B cell (primary cell): Measurements from ENCODE around the gene DLG2. TPM values are rescaled to one million over a fixed set of nuclear protein-coding genes. Genes with fewer than 3 reads are reported as not detected.

Experiments
- ATAC-seq: fragments of 200-7000 bp; cut with Tn5 transposase; one replicate; pipeline ENCODE4 v1.10.0; 2021; ENCODE audit warnings: low read depth, mild to moderate bottlenecking, moderate number of reproducible peaks, moderate library complexity
- CTCF ChIA-PET: fragments of 350-600 bp; sonication (Branson Sonifier 250); formaldehyde crosslinking; loops from one replicate; lab custom pipeline; 2021; ENCODE audit warnings: antibody characterized with exemption, inconsistent platforms; lab: Charles Lee
- POLR2A ChIA-PET: fragments of 350-600 bp; sonication (Branson Sonifier 250); formaldehyde crosslinking; loops from one replicate; lab custom pipeline; 2021; ENCODE audit warnings: antibody characterized with exemption; lab: Charles Lee
- DNase-seq: peaks from one replicate; pipeline ENCODE4 v3.0.0; 2013
- H2AFZ ChIP-seq: 2 replicates; pipeline ENCODE4 v1.6.1; 2012; ENCODE audit warnings: mild to moderate bottlenecking, low read depth, low read length; ENCODE audit not compliant: insufficient read depth, poor library complexity, severe bottlenecking
- H3K27ac ChIP-seq, 2 donors: 1 replicate in 1 of 2; 2 replicates in 1 of 2; pipeline ENCODE4 v1.5.1; 2012 to 2013; ENCODE audit warnings: low read length in 2 of 2, mild to moderate bottlenecking in 2 of 2, moderate library complexity in 1 of 2
- H3K27me3 ChIP-seq, 4 experiments: fragments of 200-600 bp in 1 of 4; sonication (generic) in 1 of 4; replicated peaks in 1 of 4; 1 replicate in 2 of 4; 2 replicates in 2 of 4; pipeline versions ENCODE4 v1.6.1 to v1.7.0; 2013 to 2016; ENCODE audit warnings: low read length in 3 of 4, mild to moderate bottlenecking in 2 of 4, mixed read lengths in 1 of 4, moderate library complexity in 1 of 4; ENCODE audit not compliant: insufficient read depth in 4 of 4, control insufficient read depth in 3 of 4; ENCODE audit errors: control extremely low read depth in 1 of 4
- H3K36me3 ChIP-seq, 2 experiments: replicated peaks in 1 of 2; 1 replicate in 1 of 2; 2 replicates in 1 of 2; pipeline versions ENCODE4 v1.6.1 to v1.7.1; 2013; ENCODE audit warnings: low read length in 1 of 2; ENCODE audit not compliant: insufficient read depth in 2 of 2, control insufficient read depth in 1 of 2; ENCODE audit errors: control extremely low read depth in 1 of 2, extremely low read depth in 1 of 2
- H3K4me1 ChIP-seq, 2 donors: fragments of 200-600 bp in 1 of 2; sonication (generic) in 1 of 2; 1 replicate in 1 of 2; 2 replicates in 1 of 2; pipeline versions ENCODE4 v1.5.1 to v1.6.1; 2013 to 2017; ENCODE audit warnings: low read length in 2 of 2; ENCODE audit not compliant: control insufficient read depth in 2 of 2, insufficient read depth in 2 of 2
- H3K4me2 ChIP-seq: replicated peaks from 2 replicates; pipeline ENCODE3; 2012; ENCODE audit warnings: mild to moderate bottlenecking, low read depth, low read length; ENCODE audit not compliant: poor library complexity, severe bottlenecking
- H3K4me3 ChIP-seq, 5 experiments: fragments of 200-600 bp in 1 of 5; sonication (generic) in 1 of 5; 1 replicate in 3 of 5; 2 replicates in 2 of 5; pipeline versions ENCODE4 v1.5.1 to v1.7.0; 2011 to 2016; ENCODE audit warnings: low read length in 4 of 5, mild to moderate bottlenecking in 4 of 5, low read depth in 2 of 5, control low read depth in 1 of 5, moderate library complexity in 1 of 5; ENCODE audit not compliant: insufficient read depth in 1 of 5; ENCODE audit errors: control extremely low read depth in 1 of 5, extremely low read depth in 1 of 5
- H3K79me2 ChIP-seq: fragments of 200-600 bp; sonication (generic); one replicate; pipeline ENCODE4 v1.6.0; 2016; ENCODE audit warnings: low read length; ENCODE audit not compliant: control insufficient read depth, insufficient read depth
- H3K9ac ChIP-seq: fragments of 200-600 bp; sonication (generic); 2 replicates; pipeline ENCODE4 v1.6.1; 2017; ENCODE audit warnings: mild to moderate bottlenecking, low read length, moderate library complexity
- H3K9me3 ChIP-seq, 3 donors: one replicate each; pipeline versions ENCODE4 v1.6.1 to v1.7.1; 2013; ENCODE audit warnings: low read length in 2 of 3; ENCODE audit not compliant: control insufficient read depth in 2 of 3, insufficient read depth in 1 of 3; ENCODE audit errors: control extremely low read depth in 1 of 3
- H4K20me1 ChIP-seq: 2 replicates; pipeline ENCODE4 v1.6.0; 2012; ENCODE audit warnings: mild to moderate bottlenecking, low read length; ENCODE audit not compliant: insufficient read depth, control insufficient read depth, poor library complexity, severe bottlenecking
- H3K27ac Mint-ChIP-seq: one replicate; pipeline ENCODE4 v1.8.0; 2021; ENCODE audit warnings: mixed read lengths
- H3K27me3 Mint-ChIP-seq: one replicate; pipeline ENCODE4 v1.8.0; 2021; ENCODE audit warnings: mixed read lengths
- H3K4me1 Mint-ChIP-seq: one replicate; pipeline ENCODE4 v1.8.0; 2021; ENCODE audit warnings: mixed read lengths
- H3K4me3 Mint-ChIP-seq: one replicate; pipeline ENCODE4 v1.8.0; 2021; ENCODE audit warnings: mixed read lengths
- H3K9me3 Mint-ChIP-seq: one replicate; pipeline ENCODE4 v1.8.0; 2022; ENCODE audit warnings: mixed read lengths; ENCODE audit not compliant: insufficient read depth
- CTCF ChIP-seq: fragments of 200-600 bp; IDR thresholded peaks from one replicate; pipeline ENCODE4 v1.8.0; 2022; ENCODE audit warnings: antibody characterized with exemption, mild to moderate bottlenecking
- EZH2 ChIP-seq: IDR thresholded peaks from 2 replicates; pipeline ENCODE4 v1.6.1; 2012; ENCODE audit warnings: borderline replicate concordance, low read depth, mild to moderate bottlenecking, moderate library complexity, low read length; ENCODE audit not compliant: insufficient read depth, poor library complexity, severe bottlenecking
- WGBS: methylation state at CpG from one replicate; pipeline ENCODE4 v1.1.5; 2013; ENCODE audit warnings: missing lambda C conversion rate; ENCODE audit not compliant: insufficient coverage; 5-methylcytosine and 5-hydroxymethylcytosine counted together
- intact Hi-C: fragments of 100-400 bp; cut with micrococcal nuclease; formaldehyde crosslinking; loops from one replicate; pipeline ENCODE4 v1.10.0; 2022
- polyA plus RNA-seq: library from polyadenylated mRNA; depleted of rRNA; stranded (reverse); fragments of >200 nt; gene quantifications from 2 replicates; pipeline ENCODE4 v1.2.3, GENCODE V29; 2012
- total RNA-seq, 2 donors: library from RNA; stranded (reverse); fragments of 120-200 nt in 1 of 2; gene quantifications; 1 replicate in 1 of 2; 2 replicates in 1 of 2; pipeline versions ENCODE4 v1.2.3 to v1.2.4, GENCODE V29; 2013 to 2022

Gene DLG2
- total and polyA plus RNA-seq, 2 donors (not counting 1 experiment from before 2014, with no cell fraction given), result 0.54 to 5.4 TPM

- Histone ChIP-seq H3K4me1 (no peaks in the 10 kb centered on the region), H3K36me3 (no peaks in the 10 kb centered on the region), H2AFZ (no peak overlapping the region), H3K4me3 (no peak overlapping the region), H3K79me2 (no peaks in the 10 kb centered on the region), H3K4me2 (no peak overlapping the region), H3K9ac (no peak overlapping the region), H4K20me1 (no peaks in the 10 kb centered on the region), H3K27ac (no peak overlapping the region), H3K27me3 (no peaks in the 10 kb centered on the region), H3K9me3 (peaks cover 0 to 16% (median 14%) of the 10 kb centered on the region in 3 donors)
- TF ChIP-seq CTCF, result no peak
- TF ChIP-seq EZH2, result no peak
- POLR2A ChIA-PET, result no interaction called here
- intact Hi-C loops, result no loop called here
- H3K27ac Mint-ChIP-seq, result no peak overlapping the region
- H3K4me3 Mint-ChIP-seq, result no peak overlapping the region
- DNase-seq, result no peak
- no peaks in the 10 kb centered on the region for H3K27me3 Mint-ChIP-seq
- no CpG with 5 or more reads among the region's 7 CpGs for WGBS
- no peaks in the 10 kb centered on the region for H3K4me1 Mint-ChIP-seq
- CTCF ChIA-PET, result no interaction called here
- peaks cover 3% of the 10 kb centered on the region for H3K9me3 Mint-ChIP-seq
- no peak for ATAC-seq
Observed at GRCh38 chr11:85475660-85476517, 151.3 kb downstream of the DLG2 start.

DNA sequence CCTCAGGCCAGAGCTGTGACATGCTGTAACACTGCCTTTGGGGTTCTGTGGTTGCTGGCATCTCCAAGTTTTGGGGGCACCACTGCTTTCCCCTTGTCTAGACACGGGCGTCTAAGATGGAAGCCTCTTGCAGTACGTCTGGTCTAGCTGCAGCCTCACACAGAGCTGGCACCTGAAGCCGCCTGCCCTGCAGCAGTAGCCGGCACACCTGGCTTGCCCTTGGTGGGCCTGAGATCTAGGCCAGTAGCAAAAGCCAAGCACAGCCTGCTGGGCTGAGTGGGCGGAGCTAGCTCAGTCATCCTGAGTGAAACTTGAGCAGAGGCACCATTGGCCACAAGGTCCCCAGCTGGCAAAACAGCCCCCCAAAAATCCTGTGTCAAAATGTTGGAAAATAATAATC lies 154.2 kb downstream of the DLG2 start:
- H3K9ac ChIP-seq, result no peak overlapping the region
- H3K4me3 ChIP-seq, result no peak overlapping the region
- no peaks in the 10 kb centered on the region for H3K4me1 ChIP-seq
- H3K9me3 ChIP-seq, result peaks cover 0 to 19% (median 17%) of the 10 kb centered on the region in 3 donors
- POLR2A ChIA-PET, result no interaction called here
- H2AFZ ChIP-seq, result no peak overlapping the region
- Mint-ChIP-seq H3K27ac (no peak overlapping the region), H3K27me3 (no peaks in the 10 kb centered on the region), H3K4me1 (no peaks in the 10 kb centered on the region), H3K9me3 (peaks cover 9% of the 10 kb centered on the region), H3K4me3 (no peak overlapping the region)
- DNase-seq (no peak), ATAC-seq (no peak)
- no peaks in the 10 kb centered on the region for H3K36me3 ChIP-seq
- CTCF ChIA-PET, result no interaction called here
- no peak for TF ChIP-seq CTCF
- TF ChIP-seq EZH2, result no peak
- 98% methylated on average over 6 of the region's 6 CpGs for WGBS
- no peak overlapping the region for H3K27ac ChIP-seq
- no peak overlapping the region for H3K4me2 ChIP-seq
- no peaks in the 10 kb centered on the region for H3K79me2 ChIP-seq
- H3K27me3 ChIP-seq, result no peaks in the 10 kb centered on the region
- no peaks in the 10 kb centered on the region for H4K20me1 ChIP-seq
- intact Hi-C loops, result no loop called here
